ENCODE results near the gene ZSWIM1. TPM values are rescaled to one million over a fixed set of nuclear protein-coding genes. Genes with fewer than 3 reads are reported as not detected.

Gene ZSWIM1
- total RNA-seq, 1 experiment from 2014 or later: 13.2 TPM

DNA sequence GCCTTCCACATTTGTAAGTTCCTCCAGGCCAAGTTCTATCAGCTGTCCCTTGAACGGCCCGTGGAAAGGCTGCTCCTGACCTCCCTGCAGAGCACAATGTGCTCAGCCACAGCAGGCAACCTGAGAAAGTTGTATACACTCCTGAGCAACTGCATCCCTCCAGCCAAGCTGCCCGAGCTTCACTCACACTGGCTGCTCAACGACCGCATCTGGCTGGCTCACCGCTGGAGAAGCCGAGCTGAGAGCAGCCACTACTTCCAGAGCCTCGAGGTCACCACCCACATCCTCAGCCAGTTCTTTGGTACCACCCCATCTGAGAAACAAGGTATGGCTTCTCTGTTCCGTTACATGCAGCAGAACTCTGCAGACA is 2.1 kb downstream of the ZSWIM1 start:
- BruUV-seq (replicated peaks): no TSS peak

DNA sequence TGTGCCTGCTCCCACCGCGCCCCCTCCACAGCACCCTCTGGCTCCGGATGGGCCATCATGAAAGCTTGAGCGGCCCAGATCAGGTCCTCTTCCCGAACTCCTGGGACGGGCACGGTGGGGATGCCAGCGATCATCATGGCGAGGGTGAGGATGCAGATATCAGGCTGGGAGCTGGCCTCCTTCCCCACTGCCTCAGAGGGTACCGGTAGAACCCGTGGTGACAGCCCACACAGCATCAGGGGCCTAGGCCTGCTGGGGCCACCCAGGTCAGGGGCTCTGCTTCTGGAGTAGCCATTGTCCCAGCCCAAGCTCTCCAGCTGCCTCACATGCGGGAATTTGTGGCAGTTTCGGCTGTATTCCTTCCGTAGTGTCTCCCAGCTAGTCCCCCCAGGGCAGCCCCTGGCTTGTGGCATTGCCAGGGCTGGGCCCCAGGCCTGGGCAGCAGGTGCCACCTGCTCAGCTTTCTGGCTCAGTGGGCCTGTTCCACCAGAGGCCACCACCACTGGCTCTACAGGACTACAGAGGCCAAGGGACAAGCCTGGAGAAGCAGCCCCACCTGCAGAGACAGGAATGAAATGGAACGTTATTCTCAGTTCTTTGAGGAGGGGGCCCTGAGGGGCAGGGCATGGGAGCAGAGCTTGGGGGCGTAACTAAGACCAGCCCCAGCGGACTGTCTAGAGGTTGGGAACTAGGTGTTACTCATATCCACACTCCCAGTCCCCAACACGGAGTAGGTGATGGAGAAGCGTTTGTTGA is 5.7 kb downstream of the ZSWIM1 start:
- Histone ChIP-seq H3K4me1 (ENCODE audit: insufficient read depth, low read length, poor library complexity, severe bottlenecking) (peaks cover 2% of the 10 kb centered on the region), H3K27ac (ENCODE audit: low read depth, low read length, poor library complexity, severe bottlenecking) (no peak overlapping the region), H3K27me3 (replicated peaks; ENCODE audit: insufficient read depth, low read depth, low read length, poor library complexity) (no peaks in the 10 kb centered on the region), H3K9me3 (ENCODE audit: low read depth, low read length, poor library complexity, severe bottlenecking) (no peaks in the 10 kb centered on the region), H3K36me3 (ENCODE audit: insufficient read depth, low read length, poor library complexity, severe bottlenecking) (peaks cover 21% of the 10 kb centered on the region), H3K4me3 (ENCODE audit: low read depth, low read length, poor library complexity, severe bottlenecking) (no peak overlapping the region)
- intact Hi-C loops (cut with micrococcal nuclease; ENCODE audit: unreplicated experiment): no loop called here
- POLR2A ChIA-PET (ENCODE audit: low non-redundant PET): no interaction called here
- no peak for DNase-seq (ENCODE audit: low spot score)
- CTCF ChIA-PET: no interaction called here
- TF ChIP-seq EZH2 (IDR thresholded peaks at IDR 0.05; ENCODE audit: borderline replicate concordance, low read depth, low read length, poor library complexity, severe bottlenecking): no peak
- TF ChIP-seq, protein P1, sequence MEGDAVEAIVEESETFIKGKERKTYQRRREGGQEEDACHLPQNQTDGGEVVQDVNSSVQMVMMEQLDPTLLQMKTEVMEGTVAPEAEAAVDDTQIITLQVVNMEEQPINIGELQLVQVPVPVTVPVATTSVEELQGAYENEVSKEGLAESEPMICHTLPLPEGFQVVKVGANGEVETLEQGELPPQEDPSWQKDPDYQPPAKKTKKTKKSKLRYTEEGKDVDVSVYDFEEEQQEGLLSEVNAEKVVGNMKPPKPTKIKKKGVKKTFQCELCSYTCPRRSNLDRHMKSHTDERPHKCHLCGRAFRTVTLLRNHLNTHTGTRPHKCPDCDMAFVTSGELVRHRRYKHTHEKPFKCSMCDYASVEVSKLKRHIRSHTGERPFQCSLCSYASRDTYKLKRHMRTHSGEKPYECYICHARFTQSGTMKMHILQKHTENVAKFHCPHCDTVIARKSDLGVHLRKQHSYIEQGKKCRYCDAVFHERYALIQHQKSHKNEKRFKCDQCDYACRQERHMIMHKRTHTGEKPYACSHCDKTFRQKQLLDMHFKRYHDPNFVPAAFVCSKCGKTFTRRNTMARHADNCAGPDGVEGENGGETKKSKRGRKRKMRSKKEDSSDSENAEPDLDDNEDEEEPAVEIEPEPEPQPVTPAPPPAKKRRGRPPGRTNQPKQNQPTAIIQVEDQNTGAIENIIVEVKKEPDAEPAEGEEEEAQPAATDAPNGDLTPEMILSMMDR (conservative IDR thresholded peaks at IDR 0.05; ENCODE audit: low read depth, low read length): no peak
- BruUV-seq (replicated peaks): no TSS peak

More for the DNA sequence above, 2.1 kb downstream of the ZSWIM1 start:
- Histone ChIP-seq H3K27ac (ENCODE audit: low read depth, low read length, poor library complexity, severe bottlenecking) (no peak overlapping the region), H3K36me3 (ENCODE audit: insufficient read depth, low read length, poor library complexity, severe bottlenecking) (peaks cover 21% of the 10 kb centered on the region), H3K4me1 (ENCODE audit: insufficient read depth, low read length, poor library complexity, severe bottlenecking) (no peaks in the 10 kb centered on the region), H3K9me3 (ENCODE audit: low read depth, low read length, poor library complexity, severe bottlenecking) (no peaks in the 10 kb centered on the region), H3K27me3 (replicated peaks; ENCODE audit: insufficient read depth, low read depth, low read length, poor library complexity) (no peaks in the 10 kb centered on the region), H3K4me3 (ENCODE audit: low read depth, low read length, poor library complexity, severe bottlenecking) (no peak overlapping the region)
- TF ChIP-seq EZH2 (IDR thresholded peaks at IDR 0.05; ENCODE audit: borderline replicate concordance, low read depth, low read length, poor library complexity, severe bottlenecking): no peak
- TF ChIP-seq, protein P1 (conservative IDR thresholded peaks at IDR 0.05; ENCODE audit: low read depth, low read length): no peak
- intact Hi-C loops (cut with micrococcal nuclease; ENCODE audit: unreplicated experiment): no loop called here
- no peak for DNase-seq (ENCODE audit: low spot score)
- ChIA-PET CTCF (no interaction called here), POLR2A (ENCODE audit: low non-redundant PET) (no interaction called here)

DNA sequence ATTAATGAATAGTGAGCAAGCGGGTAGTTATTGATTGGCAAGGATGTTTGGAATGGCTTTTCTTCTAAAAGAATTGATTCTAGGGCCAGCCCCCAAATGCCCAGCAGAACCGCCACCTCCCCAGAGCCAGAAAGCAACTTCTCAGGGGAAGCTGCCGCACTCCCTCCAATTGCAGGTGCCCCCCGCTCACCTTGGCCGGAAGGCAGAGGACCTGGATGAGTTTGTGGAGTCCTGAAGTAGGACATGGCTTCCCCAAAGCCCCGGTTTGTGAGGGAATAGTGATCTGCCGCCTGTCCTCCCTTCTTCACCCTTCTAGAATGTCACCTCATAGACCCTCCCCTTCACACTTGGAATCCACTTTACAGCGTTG is 6.3 kb downstream of the ZSWIM1 start, which contains the start of gene SPATA25:
TSS of gene SPATA25 (minus strand) at position 277 of the 370 bp plus-strand sequence. CDS start at position 245, 32 bp downstream.
- no peak for TF ChIP-seq EZH2 (IDR thresholded peaks at IDR 0.05; ENCODE audit: borderline replicate concordance, low read depth, low read length, poor library complexity, severe bottlenecking)
- no TSS peak for BruUV-seq (replicated peaks)
- CTCF ChIA-PET: no interaction called here

DNA sequence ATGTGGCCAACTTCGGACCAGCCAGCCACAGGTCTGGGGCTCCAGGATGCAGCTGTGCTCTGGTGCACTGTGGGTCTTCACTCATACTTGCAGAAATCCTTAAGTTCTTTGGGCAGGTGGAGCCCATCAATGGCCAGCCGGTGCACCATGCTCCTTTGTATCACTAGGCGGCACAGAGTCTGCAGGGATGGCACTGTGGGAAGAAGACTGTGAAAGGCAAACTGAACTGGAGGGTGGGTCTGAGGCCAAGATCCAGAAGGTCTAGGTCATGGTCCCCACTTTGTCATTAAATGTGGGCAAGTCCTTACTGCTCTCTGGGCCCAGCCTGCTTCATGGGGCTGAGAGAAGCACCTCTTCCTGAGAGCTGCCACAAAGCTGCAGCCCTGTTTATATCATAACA is 7.7 kb downstream of the ZSWIM1 start:
- POLR2A ChIA-PET (ENCODE audit: low non-redundant PET): no interaction called here

More for the DNA sequence above, 6.3 kb downstream of the ZSWIM1 start, which contains the start of gene SPATA25:
- H3K36me3 ChIP-seq (ENCODE audit: insufficient read depth, low read length, poor library complexity, severe bottlenecking): peaks cover 18% of the 10 kb centered on the region
- peaks cover 7% of the 10 kb centered on the region for H3K4me1 ChIP-seq (ENCODE audit: insufficient read depth, low read length, poor library complexity, severe bottlenecking)
- DNase-seq (ENCODE audit: low spot score): no peak
- no peaks in the 10 kb centered on the region for H3K27me3 ChIP-seq (replicated peaks; ENCODE audit: insufficient read depth, low read depth, low read length, poor library complexity)
- no peak within 1 kb of the TSS for H3K4me3 ChIP-seq (ENCODE audit: low read depth, low read length, poor library complexity, severe bottlenecking)
- POLR2A ChIA-PET (ENCODE audit: low non-redundant PET): no interaction called here
- no peak within 1 kb of the TSS for H3K27ac ChIP-seq (ENCODE audit: low read depth, low read length, poor library complexity, severe bottlenecking)
- intact Hi-C loops (cut with micrococcal nuclease; ENCODE audit: unreplicated experiment): no loop called here
- no peaks in the 10 kb centered on the region for H3K9me3 ChIP-seq (ENCODE audit: low read depth, low read length, poor library complexity, severe bottlenecking)

More for the DNA sequence above, 7.7 kb downstream of the ZSWIM1 start:
- no peaks in the 10 kb centered on the region for H3K9me3 ChIP-seq (ENCODE audit: low read depth, low read length, poor library complexity, severe bottlenecking)
- no peak overlapping the region for H3K27ac ChIP-seq (ENCODE audit: low read depth, low read length, poor library complexity, severe bottlenecking)
- intact Hi-C loops (cut with micrococcal nuclease; ENCODE audit: unreplicated experiment): no loop called here
- BruUV-seq (replicated peaks): no TSS peak
- no peaks in the 10 kb centered on the region for H3K27me3 ChIP-seq (replicated peaks; ENCODE audit: insufficient read depth, low read depth, low read length, poor library complexity)
- peaks cover 5% of the 10 kb centered on the region for H3K36me3 ChIP-seq (ENCODE audit: insufficient read depth, low read length, poor library complexity, severe bottlenecking)
- TF ChIP-seq, protein P1 (conservative IDR thresholded peaks at IDR 0.05; ENCODE audit: low read depth, low read length): no peak
- no peak for TF ChIP-seq EZH2 (IDR thresholded peaks at IDR 0.05; ENCODE audit: borderline replicate concordance, low read depth, low read length, poor library complexity, severe bottlenecking)
- peaks cover 8% of the 10 kb centered on the region for H3K4me1 ChIP-seq (ENCODE audit: insufficient read depth, low read length, poor library complexity, severe bottlenecking)
- no peak for DNase-seq (ENCODE audit: low spot score)
- no peak overlapping the region for H3K4me3 ChIP-seq (ENCODE audit: low read depth, low read length, poor library complexity, severe bottlenecking)
- CTCF ChIA-PET: no interaction called here

All from A673 (cell line).